ENCODE measurements around the gene ACTL7B.
"Not testable (repeated sequence)": the region's sequence is repeated elsewhere in the genome, so short reads cannot be mapped to it uniquely, and the experiment has no call there.

The ACTL7B gene, protein sequence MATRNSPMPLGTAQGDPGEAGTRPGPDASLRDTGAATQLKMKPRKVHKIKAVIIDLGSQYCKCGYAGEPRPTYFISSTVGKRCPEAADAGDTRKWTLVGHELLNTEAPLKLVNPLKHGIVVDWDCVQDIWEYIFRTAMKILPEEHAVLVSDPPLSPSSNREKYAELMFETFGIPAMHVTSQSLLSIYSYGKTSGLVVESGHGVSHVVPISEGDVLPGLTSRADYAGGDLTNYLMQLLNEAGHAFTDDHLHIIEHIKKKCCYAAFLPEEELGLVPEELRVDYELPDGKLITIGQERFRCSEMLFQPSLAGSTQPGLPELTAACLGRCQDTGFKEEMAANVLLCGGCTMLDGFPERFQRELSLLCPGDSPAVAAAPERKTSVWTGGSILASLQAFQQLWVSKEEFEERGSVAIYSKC

DNA sequence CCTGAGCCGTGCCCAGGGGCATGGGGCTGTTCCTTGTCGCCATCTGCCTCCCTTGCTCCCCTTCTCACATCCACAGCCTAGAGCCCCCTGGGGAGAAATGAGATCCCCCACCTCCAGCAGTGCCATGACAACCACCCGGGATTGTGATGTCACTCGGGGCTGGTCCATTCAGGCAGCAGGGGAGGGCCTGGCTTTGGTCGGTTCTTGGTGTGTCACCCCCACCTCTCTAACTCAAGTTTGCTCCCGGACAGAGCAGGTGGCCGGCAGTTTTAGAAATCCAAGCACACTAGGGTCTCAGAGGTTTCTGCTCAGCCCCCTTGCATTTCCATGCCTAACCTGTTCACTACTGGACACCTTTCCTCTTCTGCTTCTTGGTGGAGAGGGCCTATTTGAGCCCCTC is at the start of gene ACTL7B:
ACTL7B (minus strand) TSS at position 99 of the 400 bp plus-strand sequence; CDS start at position 43, 56 bp downstream.
- no peak for DNase-seq (ENCODE audit: low spot score)

DNA sequence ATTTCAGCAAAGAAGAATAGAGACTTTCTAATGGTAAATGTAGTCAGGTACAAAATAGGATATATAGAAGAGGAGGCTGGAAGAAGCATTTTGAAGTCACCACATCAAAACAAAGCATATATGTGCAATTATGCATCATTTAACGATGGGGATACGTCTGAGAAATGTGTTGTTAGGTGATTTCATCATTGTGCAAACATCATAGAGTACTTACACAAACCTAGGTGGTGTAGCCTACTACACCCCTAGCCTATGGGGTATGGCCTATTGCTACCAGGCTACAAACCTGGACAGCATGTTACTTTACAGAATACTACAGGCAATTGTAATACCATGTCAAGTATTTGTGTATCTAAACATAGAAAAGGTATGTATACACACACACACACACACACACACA is 49.7 kb upstream of the ACTL7B start:
- no peak for DNase-seq (ENCODE audit: low spot score)

DNA sequence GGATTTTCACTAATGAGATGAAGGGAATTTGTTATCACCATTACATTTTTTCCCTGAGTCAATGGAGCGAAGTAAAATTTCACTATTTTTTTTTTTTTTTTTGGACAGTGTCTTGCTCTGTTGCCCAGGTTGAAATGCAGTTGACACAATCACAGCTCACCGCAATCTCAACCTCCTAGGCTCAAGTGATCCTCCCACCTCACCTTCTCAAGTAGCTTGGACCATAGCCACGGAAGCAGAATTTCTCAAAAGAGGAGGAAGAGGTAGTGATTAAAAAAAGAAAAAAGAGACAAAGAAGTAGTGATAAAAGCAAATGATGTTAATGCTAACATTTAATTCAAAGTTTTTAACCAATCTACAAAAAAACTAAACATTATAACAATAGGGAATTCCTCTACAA is 48.4 kb upstream of the ACTL7B start:
- no peak for DNase-seq (ENCODE audit: low spot score)

DNA sequence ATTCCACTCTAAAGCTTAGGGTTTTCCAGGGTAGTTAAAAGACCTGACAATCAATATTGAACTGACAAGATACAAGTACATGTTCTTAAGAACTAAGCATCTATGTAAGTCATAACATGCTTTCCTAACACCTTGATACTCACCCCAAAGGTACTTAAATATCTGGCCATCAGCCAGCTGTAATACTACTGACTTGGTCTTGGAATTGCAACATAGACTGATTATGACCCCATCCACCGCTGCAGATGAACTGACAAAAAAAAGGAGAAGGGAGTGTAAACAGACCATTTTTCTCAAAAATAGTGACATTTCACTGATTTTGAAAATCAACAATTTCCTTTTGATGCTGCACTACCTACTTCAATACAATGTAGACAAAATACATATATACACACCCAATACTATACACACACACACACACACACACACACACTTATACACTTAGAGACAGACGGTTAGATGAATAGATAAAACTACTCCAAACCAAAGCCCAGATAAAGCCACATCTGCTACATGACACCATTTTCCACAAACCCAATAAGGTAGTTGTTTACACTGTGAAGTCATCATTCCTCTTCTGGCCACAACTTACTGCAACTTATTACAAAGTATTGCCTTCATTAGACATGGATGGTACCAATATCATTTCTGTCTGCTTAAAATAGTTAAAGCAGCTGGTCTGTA is 47.8 kb upstream of the ACTL7B start:
- no peak for DNase-seq (ENCODE audit: low spot score)

DNA sequence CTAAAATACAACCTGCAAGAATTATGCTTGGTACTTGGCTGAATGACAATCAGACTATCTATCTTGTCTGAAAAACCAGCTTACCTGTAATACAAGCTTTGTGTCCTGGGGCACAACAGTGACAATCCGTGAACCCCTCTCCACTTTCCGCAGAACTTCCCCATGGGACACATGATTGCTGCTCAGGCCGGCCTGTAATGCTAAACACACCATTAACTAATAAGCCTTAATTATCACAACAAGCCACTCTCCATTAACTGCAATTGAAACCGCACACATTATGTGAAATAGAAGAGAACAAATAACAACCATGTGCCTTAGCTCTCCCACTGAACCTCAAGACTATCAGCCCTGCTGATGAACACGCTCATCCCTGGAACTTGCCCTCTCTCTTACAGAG is 44.4 kb upstream of the ACTL7B start:
- no peak for DNase-seq (ENCODE audit: low spot score)

DNA sequence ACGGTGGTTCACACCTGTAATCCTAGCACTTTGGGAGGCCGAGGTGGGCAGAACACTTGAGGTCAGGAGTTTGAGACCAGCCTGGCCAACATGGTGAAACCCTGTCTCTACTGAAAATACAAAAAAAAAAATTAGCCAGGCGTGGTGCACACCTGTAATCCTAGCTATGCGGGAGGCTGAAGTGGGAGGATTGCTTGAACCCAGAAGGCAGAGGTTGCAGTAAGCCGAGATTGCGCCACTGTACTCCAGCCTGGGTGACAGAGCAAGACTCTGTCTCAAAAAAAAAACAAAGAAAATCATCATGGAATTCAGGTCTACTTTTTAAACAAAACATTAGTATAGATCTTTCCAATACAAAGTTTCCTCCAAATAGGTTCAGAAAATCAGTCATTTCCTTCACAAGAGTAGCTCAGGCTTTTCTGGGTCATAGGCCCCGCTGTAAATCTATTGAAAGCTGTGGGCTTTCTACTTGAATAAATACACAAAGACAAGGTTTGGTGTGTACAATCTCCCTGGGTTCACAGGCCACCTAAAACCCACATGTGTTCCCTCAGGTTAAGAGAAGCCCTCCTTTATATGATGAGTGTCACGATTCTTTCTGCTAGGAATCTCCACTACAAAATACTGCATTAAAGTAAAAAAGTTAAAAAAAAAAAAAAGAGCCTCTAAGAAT is 43.4 kb upstream of the ACTL7B start:
- not testable (repeated sequence) for DNase-seq (ENCODE audit: low spot score)

DNA sequence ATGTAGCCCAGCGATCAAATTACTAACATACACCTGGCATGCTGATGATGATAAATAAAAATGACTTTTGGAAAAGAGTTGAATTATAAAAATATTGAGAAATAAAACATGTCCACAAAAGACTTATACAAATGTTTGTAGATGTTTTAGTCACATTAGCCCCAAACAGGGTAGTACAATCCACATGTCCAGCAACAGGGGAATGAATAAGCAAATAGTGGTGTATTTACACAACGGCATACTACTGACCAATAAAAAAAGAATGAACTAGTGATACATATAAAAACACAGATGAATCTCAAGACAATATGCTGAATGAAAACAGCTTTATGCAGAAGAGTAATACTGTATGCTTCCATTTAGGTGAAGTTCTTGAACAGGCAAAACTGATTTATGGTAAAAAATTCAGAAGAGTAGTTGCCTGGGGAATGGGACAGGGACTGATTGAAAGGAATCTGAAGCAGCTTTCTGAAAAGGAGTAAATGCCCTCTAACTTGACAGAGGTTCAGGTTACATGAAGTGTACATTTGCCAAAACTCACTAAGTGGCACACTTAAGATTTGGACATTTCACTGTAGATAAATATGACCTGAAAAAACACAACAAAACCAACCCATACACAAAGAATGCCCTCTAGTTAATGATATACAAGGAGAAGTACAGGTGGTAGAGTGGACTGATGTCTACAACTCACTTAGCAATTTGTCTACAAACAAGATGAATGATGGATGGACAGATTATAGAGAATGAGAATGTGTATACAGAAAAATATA is 41.7 kb upstream of the ACTL7B start:
- DNase-seq (ENCODE audit: low spot score), result no peak

DNA sequence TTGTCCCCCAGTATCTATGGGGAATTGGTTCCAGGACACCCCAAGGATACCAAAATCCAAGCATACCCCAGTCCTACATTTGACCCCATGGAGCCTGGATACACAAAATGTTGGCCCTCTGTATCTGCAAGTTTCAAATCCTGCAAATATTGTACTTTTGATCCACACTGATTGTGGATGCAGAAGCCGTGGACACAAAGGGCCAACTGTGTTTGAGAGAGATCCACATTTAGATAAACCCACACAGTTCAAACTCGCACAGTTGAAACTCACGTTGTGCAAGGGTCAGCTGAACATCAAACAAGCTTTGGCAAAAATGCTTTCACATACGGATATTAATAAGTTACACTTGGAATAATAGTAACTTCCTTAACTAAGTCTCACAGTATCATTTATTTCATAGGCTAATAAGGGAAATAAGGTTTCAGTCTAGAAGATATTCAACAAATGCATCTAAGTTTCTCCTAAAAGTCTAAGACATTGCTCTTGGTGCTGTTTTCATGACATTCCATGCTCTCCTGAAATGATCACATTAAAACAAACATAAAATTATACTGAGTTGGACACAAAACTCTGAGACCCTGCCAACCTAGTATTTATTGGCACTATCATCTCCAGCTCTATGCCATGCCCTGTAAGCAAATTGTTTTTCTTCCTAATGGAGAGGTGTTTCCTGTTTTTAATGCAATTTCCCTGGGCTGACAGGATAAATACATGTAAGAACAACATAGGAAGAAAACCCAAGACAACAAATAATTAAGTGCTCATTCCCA is 38.6 kb upstream of the ACTL7B start:
- no peak for DNase-seq (ENCODE audit: low spot score)

DNA sequence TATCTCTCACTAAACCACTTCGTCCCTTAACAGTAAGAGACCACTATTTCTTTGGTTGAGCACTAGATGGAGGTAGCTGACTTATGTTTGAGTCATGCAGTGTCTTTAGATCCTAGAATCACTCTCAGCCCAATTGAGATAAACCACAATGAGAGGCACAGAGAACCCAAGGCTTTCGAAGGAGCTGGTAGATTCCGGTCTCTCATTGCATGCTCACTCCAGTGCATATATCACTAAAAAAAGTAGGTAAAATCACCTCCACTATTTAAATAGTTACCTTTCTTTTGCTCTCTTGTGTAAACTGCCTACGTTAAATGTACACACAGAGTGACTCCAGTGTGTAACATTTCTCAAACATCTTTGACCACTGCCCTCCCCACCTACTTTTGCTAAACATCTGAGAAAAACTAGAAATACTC is 33.9 kb upstream of the ACTL7B start:
- DNase-seq (ENCODE audit: low spot score), result peak; percentile 10

DNA sequence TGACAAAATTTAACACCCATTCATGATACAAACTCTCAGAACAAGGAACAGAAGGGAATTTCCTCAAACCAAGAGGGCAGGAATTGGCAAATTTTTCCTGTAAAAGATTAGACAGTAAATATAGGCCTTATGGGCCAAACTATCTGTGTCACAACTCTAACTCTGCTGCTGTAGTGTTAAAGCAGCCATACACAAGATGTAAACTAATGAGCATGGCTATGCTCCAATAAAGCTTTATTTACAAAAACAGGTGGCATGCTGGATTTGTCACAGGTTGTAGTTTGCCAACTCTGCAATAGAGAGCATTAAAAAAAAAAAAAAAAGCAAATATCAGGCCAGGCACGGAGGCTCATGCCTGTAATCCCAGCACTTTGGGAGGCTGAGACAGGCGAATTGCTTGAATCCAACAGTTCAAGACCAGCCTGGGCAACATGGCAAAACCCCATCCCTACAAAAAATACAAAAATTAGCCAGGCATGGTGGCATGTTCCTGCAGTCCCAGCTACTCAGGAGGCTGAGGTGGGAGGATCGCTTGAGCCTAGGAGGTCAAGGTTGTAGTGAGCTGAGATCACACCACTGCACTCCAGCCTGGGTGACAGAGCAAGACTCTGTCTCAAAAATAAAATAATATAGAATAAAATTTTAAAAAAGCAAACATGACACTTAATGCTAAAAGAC is 30.9 kb upstream of the ACTL7B start:
- DNase-seq (ENCODE audit: low spot score), result not testable (repeated sequence)

DNA sequence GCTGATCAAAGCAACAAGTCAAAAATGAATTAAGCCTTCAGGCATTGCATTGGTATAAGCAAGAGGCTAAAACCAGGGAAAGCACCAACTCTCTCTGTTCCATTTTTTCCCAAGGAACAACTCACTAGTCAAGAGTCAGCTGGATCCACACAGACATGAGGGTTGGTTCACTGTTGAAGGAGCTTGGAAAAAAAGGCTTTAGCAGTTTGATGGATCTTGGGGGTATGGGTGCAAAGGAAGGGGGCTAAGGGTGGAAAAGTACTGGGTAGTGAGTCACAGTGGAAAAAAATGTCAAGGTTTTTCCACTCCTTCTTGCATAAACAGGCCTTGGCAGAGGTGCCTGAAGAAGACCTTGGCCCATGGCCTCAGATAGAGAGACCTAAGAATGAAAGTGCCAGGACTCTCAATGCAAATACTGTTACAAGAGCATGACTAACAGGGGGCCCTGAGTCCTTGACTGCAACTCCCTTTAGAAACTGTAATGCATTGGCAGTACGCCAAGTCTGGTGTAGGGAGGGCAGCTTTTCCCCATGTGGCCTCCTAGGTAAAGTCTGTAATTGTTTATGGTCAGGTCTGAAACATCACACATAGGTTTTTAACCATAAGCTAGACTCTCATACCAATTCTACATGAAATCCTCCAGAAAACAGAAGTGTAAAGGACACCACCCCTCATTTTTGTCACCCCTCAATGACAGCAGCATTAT is 30.0 kb upstream of the ACTL7B start:
- peak; percentile 28 for DNase-seq (ENCODE audit: low spot score)

DNA sequence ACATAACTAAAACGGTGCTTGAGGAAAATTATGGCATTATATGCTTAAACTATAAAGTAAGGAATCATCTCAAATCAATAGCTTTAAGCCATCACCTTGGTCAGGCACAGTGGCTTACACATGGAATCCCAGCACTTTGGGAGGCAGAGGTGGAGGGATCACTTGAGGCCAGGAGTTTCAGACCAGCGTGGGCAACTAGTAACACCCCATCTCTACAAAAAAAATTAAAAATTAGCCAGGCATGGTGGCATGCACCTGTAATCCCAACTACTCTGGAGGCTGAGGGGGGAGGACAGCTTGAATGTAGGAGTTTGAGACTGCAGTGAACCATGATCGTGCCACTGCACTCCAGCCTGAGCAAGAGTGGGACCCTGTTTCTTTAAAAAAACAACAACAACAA is 28.9 kb upstream of the ACTL7B start:
- no peak for DNase-seq (ENCODE audit: low spot score)

DNA sequence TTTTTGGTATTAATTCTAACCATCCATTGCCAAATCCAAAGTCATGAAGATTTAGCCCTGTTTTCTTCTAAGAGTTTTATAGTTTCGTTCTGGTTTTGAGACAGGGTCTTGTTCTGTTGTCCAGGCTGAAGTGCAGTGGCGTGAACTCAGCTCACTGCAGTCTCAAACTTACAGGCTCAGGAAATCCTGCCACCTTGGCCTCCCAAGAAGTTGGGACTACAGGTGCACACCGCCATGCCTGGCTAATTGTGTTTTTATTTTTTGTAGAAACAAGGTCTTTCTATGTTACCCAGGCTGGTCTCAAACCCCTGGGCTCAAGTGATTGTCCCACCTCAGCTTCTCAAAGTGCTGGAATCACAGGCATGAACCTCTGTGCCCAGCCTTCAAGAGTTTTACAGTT is 27.3 kb upstream of the ACTL7B start:
- DNase-seq (ENCODE audit: low spot score), result no peak

DNA sequence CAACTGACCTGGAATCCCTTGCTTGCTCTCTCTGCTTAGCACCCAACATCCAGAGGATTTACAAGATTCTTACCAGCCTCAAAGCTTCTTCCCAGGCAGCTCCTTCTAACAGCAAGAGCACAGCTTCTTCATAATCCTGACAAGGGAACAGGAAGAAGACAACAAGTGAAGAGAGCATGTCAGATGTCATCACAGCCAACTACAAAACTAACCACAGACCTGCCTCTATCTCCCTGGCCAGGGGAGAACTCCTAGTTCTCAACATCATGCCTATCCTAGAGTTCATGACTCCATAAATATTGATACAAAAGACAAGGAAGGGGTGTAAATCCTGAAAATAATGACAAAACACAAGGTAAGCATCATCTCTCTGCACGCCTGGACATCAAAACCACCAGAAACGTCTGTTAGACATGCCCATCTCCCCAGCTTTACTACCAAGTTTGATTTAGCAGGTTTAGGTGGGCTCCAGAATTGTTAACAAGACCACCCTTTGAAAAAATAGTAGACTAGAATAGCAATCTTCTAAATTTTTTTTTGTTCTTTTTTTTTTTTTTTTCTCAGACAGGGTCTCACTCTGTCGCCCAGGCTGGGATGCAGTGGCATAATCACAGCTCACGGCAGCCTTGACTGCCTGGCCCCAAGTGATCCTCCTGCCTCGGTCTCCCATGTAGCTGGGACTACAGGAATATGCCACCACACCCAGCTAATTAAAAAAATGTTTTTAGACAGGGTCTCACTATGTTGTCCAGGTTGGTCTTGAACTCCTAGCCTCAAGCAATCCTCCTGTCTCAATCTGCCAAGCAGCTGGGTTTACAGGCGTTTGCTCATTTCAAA is 26.5 kb upstream of the ACTL7B start:
- no peak for DNase-seq (ENCODE audit: low spot score)

DNA sequence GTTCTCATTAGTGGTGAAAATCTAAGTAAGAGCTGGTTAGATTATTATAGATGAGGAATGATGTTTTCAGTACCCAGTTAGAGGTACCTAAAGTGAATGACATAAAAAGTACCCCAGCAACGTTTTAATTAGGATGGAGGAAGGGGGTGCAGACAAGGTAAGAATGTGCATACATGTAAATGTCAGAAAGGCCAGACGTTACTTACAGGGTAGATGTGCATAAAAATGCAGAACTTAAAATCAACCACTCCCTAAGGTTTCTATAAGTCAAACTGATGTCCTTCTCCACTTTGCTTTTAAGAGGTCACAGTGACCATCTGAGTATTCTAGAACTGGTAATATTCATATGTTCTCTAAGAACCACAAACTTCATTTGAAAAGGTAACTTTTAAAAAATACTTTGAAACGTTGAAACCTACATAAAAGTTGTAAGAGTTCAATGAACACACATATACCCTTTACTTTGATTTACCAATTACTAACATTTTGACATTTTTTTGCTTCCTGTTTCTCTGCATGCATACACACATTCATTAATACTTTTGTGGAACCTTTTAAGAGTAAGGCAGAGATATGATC is 25.0 kb upstream of the ACTL7B start:
- no peak for DNase-seq (ENCODE audit: low spot score)

DNA sequence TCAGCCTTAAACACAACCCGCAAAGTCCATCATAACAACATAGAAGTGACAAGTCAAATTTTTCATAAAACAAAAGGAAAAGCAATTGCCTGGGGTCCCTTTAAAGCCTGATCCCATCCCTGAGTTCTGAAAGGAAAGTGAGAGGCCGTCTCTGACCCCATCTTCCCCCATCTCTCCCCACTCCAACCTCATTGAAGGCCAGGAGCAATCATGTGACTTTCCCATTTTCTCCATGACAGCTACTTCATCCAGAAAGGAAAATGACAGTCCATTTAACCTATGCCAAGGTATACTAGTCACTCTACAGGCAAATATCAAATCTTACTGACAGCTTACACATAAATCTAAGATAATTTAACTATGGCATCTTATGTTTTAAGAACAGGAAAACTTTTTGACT is 21.7 kb upstream of the ACTL7B start:
- DNase-seq (ENCODE audit: low spot score), result no peak

DNA sequence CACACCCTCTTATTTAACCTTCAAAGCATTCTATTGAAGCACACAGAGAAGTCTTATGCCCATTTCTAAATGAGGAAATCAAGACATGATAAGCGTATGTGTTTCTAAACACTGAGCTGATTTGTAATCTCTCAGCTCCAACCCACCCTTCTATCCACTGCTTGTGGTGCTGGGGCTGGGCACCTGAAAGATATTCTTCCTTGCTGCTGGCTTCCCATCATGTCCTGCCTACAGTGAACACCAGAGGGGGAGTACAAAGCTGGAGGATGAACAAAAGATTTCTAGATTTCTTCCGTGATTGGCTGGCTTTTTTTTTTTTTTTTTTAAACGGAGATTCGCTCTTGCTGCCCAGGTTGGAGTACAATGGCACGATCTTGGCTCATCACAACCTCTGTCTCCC is 20.6 kb upstream of the ACTL7B start:
- DNase-seq (ENCODE audit: low spot score), result no peak

DNA sequence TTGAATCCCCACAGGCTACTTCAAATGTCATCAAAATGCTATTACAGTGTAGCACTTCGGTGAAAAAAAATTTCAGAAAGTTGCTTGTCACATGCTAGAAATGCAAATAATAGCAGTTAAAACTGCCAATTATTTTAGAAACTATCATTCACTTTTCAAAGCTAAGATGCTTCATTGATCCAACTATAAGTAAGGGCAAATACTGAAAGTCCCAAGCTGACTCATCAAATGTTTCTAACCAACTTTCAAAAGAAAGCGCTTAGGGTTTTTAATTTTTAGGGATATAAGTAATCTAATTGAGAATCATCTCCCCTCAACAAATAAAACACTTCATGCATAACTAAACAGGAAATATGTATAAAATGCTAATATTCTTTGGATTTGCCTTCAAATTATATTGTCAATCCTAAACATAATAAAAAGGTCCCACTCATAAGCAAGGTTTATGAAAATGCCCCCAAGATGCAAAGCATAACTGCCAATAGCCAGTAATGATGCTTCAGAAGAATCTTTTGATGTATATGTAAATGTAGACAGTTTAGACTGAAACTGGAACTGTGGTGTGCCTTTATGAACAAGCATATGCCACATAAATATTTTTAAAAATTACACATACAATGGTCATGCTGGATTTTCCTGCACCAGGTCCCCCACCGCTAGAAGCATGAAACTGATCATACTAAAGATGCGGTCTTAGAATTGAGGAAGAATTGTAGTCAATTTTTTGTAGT is 18.4 kb upstream of the ACTL7B start:
- DNase-seq (ENCODE audit: low spot score), result no peak
